Measurements from ENCODE around the gene RALGDS.
A peak's percentile ranks its signal among the peaks of the same experiment; 100 is the strongest.

RALGDS gene

DNA sequence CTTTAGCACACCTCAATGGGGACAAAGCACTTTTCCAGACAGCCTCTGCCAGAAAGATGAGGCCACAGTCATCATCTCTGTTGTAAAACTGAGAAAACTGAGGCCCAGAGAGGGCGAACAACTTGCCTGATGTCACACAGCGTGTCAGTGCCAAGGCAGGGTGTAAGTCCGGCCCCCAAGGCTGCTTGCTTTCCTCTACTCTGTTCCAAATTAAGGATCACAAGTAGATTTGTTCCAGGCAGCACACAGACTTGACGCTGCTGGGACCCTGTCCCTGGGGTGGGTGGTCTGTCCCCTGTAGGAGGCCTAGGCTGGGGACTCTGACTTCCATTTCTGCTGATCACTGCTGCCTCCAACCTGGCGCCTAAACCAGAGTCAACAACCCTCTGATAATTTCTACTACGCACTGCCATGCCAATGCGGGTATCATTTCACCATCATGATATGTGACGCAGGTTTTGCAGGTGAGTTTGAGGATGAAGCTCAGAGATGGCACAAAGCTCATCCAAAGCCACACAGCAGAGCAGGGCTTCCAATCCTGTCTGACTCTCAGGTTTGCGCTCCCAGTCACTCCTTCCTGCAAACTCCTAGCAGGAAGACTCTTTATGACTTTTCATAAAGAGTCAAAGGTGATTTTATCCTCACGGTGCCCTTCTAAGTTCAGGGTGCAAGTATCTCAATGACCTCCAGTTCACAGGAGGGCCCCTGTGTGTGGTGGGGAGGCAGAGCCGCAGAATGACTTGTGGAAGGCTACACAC lies 13.5 kb upstream of the RALGDS start:
- no peak for DNase-seq (ENCODE audit: low read depth)

DNA sequence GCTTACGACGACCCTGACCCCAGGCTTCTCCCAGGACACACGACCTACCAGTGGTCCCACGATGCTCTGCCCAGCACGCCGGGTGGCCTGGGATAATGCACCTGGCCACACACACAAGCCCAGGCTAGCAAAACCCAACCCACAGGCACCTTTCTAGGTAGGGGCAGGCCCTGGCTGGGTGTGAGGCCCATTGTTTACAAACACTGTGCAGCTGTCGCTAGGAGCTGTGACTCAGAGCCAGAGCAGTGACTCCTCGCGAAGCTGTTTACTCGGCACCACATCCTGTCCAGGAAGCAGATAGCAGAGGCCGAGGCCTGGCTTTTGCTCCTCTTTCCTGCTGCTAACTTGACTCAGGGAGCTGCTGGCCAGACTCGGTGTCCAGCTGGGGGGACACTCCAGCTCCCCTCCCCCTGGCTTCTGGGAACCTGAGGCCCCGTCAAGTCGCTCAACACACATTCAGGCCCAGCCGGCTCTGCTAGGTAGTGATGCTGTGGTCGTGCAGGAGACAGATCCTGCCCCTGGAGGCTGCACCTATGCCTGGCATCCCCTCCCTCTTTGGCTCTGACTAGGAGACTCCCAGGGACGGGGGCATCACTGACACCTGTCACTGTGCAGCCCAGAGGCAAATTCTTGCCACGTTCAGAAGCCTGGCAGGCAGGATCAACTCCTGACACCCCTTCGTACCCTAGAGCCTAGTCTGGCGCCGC lies 12.8 kb upstream of the RALGDS start:
- DNase-seq (ENCODE audit: low read depth) = peak; percentile 95

DNA sequence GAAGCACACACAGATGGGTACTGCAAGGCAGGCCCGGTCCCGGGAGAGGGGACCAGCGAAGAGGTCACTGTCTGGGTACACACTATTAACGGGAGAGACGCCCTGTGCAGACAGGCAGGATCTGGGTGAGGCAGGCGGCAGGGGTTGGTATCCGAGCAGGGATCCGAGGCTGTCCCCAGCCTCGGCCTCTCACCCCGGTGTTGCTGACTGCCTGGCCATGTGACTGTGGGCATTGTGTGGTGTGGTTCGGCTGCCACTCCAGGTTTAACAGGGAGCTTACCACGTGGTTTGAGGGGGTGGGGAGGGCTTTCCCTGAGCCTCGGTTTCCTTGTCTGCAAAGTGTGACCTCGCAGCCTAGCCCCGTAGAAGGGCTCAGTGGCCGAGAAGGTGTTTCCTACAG lies 11.1 kb upstream of the RALGDS start:
- DNase-seq (ENCODE audit: low read depth) = no peak

DNA sequence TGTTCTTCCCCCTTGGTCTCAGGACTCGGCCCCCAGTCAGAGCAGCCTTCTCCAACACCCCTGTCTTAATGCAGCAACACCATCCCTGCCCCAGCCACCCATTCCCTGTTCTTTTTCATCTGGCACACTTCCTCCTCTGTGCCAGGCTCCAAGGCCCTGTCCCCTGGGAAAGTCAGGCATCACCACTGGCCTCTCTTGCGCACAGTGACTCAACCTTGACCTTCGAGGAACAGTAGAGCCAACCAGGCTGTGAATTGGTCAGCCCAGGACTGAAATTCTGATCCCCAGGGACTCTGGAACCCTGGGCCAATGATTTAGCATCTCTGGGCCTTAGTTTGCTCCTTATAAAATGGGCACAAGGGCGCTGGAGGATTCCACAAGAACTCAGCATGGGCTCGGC lies 10.5 kb upstream of the RALGDS start:
- no peak for DNase-seq (ENCODE audit: low read depth)

DNA sequence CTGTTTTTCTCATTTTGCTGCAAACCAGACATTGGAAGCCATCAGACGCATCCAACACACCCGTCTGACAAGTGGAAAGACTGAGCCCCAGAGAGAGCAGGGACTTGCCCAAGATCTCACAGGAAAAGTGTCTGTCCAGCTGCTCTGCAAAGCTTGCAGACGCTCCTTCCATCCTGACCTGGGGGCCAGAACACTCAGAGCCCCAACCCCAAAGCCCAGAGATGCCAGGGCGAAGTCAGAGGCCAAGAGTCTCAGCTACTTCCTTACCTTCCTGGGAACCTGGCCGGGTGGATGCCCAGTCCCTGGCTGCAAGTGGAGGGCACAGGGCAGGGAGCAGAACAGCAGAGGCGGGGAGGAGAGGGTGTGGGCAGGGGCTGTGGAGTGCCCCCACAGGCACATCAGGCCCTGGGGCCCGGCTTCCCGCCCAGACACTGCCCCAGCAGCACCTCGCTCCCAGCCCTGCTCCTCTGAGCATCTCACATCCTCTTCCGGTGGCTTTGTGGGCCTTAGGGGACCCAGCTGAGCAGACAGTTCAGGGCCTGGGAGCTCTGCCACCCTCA lies 9.7 kb upstream of the RALGDS start:
- no peak for DNase-seq (ENCODE audit: low read depth)

DNA sequence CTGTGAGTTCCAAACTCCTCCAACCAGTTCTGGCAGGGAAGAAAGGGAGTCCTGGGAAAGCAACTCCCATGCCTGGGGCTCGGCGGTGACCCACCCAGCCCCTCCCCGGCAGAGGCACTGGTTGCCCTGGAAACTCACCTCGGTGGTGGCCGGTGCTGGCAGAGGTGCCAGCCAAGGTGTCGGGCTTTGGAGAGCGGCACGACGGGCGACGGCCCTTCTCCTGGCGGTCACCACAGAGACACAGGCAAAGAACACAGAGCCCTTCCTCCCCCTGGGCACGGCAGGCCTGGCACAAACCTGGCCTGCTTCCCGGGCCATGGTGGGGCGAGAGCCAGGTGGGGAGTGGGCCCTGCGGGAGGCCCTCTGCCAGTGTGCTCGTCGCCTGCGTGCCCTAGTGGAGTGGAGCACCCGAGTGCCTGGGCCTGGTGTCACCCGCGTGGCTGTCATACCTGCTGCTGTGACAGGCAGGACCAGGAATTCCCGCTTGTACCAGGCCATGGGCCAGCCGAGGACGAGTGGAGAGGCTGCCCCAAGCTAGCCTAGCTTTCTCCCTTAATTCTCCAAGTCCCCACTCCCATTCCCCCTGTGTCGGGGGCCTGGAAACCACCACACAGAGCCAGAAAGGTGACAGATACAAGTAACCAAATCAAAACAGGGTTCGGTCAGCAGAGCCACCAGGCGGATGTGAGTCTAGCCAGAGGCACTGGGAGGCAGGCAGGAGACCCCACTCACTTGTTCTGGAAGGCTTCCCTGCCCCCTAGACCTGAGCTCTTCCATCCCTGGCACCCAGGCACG lies 8.2 kb upstream of the RALGDS start:
- no peak for DNase-seq (ENCODE audit: low read depth)

DNA sequence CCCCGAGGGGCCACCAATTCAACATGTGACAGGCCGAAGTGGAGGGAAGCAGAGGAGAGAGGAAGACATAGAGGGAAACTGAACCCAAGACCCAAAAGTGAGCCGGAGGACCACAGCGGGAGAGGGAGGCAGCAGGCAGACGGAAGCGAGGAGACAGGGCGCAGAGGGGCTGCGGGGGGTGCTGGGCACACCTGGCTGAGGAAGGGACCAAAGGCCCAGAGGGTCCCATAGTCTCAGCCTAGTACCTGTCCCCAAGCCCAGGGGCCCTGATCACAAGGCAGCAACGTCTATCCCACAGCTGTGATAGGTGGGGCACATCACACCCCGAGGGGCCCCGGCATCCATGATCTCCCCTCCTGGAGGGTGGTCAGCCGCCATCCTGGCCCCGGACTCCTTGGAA lies 7.1 kb upstream of the RALGDS start:
- no peak for DNase-seq (ENCODE audit: low read depth)

DNA sequence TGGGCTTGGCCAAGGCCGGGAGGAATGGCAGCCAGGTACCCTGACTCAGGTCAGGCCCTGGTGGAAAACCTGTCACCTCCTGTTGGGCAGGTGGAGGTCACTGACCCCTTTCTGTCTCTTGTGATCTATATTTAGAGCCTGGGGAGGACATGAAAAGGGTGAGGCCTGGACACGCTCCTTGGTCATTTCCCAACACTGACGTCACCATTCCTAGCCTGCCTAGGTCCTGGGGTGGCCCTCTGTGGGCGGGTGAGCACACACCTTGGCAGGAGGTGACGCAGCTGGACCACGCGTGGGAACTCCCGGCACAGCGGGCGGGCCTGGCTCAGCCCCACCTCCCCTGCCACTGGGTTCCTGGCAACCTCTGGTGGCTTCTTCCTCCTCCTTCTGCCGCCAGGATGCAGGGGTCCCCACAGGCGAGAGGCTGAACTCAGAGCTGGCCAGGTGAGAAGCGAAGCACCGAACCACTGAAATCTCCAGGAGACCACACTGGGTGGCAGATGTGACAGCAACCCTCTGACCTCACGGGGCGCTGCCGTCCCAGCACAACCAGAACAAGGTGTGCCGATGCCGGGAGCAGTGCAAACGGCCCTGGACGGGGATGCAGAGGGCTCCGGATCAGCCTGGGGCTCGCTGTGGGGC lies 6.4 kb upstream of the RALGDS start:
- DNase-seq (ENCODE audit: low read depth) = no peak

DNA sequence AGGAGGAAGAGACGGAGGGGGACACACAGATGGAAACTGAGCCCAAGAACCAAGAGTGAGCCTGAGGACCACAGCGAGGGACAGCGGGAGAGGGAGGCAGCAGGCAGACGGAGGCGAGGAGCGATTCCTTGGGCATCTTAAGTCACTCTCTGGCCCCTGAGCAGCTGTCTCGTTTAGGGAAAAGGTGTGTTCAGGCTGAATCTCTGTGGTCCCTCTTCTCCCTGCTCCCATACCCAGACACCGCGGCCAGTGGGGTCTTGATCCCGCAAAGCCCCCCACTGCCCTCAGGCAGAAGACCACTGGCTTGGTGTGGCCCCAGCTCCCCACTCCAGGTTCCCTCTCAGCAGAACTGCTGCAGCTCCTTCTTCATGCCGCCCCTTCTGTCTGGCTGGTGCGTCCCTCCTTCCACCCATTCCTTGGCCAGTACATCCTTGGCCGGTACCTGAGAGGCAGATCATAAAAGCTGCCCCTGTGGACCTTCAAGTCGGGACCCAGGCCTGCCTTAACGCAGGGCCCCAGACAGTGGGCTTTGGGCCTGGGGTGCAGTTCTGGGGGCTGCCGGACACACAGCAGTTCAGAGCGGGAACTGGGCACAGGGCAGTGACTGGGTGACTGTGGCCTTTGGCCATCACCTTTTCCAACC lies 5.8 kb upstream of the RALGDS start:
- no peak for DNase-seq (ENCODE audit: low read depth)

DNA sequence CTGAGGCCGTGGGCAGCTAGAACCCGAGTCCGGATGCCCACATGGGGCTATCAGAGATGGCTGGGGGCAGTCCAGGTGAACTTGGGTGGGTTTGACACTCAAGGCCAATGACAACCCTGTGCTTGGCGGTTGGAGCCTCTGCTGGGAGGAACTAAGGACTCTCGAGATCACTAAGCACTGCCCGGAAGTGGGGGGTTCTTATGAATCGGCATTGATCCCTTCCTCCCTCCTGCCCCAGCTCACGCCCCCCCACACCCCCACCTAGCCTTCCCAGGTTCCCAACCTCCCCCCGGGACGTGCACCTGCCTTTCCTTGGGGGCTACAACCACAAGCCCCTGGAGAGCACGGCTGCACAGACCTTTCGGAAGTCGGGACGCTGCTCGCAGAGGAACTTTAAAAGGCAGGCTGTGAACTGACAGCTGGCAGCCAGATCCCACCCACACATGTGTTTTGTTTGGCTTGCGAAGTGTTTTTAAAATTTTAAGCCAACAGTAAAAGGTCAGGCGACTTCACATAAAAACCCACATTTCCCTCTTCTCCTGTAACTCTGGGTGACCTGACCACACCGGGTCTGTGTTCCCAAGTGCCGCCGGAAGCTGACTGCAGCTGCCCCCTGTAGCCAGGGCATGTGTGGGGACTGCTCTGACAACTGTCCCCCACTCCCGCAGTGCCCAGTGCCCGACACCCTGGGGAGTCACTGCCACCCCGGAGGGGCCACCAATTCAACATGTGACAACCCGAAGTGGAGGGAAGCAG lies 5.1 kb upstream of the RALGDS start:
- DNase-seq (ENCODE audit: low read depth) = no peak

DNA sequence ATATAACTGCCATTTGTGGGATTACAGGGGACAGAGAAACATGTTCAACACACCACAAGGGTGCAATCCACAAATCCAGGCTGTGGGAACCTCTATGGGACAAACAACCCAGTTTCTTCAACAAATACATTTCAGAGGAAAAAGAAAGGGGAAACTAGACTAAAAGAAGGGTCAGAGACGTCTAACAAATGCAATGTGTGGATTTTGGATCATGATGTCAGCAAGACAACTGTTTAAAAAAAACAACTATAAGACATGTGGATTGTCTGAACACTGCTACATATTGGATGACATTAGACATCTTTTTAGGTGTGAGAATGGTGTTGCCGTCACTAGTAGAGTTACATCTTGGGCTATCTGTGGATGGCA lies 3.9 kb upstream of the RALGDS start:
- DNase-seq (ENCODE audit: low read depth) = no peak

DNA sequence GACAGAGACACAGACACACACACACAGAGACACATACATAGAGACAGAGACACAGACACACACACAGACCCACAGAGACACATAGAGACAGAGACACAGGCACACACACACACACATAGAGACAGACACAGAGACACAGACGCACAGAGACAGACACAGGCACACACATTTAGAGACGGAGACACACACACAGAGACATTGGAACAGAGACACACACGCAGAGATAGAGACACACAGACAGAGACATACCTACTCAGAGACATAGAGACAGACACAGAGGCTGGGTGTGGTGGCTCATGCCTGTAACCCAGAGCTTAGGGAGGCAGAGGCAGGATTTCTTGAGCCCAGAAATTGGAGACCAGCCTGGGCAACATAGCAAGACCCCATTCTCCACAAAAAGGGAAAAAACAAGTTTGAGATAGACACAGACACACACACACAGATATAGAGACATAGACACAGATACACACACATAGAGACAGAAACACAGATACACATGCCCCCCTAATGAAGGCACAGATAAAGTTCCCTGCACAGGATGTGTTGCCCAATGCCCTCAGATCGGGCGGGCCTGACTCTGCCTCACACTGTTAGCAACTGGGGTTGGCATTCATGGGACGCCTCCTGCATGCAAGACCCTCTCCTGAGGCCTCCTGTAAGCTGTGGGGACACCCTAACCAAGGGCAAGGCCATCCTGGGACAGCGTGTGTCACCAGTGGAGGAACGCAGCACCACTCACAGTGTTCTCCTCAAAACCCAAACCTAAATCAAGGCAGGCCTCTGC lies 3.3 kb upstream of the RALGDS start:
- DNase-seq (ENCODE audit: low read depth) = no peak

DNA sequence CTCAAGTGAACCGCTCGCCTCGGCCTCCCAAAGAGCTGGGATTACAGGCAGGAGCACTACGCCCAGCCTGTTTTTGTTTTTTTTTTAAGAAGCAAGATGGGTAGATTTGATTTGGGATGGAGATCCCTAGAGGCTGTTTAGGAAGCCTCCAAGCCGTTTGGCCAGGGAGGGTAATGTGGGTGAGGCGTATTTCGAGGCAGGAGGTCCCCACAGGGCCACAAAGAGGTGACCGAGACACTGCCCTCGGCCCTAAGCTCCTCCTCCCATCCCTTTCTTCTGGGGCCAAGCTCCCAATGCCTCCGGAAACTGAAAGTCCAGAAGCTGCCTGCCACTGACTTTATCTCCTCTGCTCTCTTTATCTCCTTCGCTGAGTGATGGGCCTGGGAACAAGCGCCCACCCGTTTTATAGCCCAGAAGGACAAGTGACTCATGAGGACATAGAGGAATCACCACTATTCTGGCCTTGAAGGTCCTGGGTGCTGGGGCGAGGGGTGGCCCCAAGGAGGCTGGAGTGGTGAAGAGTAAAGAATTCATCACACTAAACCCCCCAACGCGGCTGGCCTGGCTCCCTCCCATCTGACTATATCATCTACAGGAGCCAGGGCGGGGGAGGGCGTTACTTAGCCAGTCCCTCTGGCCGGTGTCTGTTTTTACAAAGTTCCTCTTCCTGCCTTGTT lies 2.0 kb upstream of the RALGDS start:
- no peak for DNase-seq (ENCODE audit: low read depth)

DNA sequence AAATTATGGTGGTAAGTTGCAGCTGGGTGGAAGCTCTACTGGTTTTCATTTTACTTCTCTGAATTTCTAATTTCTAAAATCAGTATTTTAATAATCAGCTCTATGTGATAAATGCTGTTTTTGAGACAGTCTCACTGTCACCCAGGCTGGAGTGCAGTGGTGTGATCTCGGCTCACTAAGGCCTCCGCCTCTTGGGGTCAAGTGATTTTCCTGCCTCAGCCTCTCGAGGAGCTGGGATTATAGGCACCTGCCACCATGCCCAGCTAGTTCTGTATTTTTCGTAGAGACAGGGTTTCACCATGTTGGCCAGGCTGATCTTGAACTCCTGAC lies 1.5 kb upstream of the RALGDS start:
- no peak for DNase-seq (ENCODE audit: low read depth)

DNA sequence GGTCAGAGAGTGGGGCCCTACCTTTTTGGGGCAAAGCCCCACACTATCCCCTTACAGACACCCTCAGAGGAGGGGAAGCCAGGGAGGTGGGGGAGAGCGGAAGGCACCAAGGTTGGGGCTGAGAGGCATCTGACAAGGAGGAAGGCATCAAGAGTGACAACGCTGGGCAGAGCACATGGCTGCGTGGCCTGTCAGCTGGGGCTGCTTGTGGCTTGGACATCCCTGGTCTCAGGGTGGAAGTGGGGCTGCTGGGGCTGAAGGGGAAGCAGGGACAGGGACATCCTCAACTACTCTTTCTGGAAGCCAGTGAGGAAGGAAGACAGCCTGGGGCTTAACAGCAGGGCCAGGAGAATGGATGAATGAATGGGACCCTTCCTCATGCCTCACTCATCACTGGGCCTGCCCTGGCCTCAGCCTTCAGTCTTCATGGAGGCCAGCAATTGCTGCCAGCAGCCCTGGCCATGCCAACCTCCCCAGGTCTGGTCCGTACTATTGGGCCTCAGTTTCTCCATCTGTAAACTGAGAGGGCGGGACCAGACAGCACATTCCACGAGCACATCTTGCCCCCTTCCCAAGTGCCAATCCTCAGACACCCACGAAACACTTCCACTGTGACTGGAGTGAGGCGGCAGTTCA lies 993 bp upstream of the RALGDS start:
- DNase-seq (ENCODE audit: low read depth) = no peak

DNA sequence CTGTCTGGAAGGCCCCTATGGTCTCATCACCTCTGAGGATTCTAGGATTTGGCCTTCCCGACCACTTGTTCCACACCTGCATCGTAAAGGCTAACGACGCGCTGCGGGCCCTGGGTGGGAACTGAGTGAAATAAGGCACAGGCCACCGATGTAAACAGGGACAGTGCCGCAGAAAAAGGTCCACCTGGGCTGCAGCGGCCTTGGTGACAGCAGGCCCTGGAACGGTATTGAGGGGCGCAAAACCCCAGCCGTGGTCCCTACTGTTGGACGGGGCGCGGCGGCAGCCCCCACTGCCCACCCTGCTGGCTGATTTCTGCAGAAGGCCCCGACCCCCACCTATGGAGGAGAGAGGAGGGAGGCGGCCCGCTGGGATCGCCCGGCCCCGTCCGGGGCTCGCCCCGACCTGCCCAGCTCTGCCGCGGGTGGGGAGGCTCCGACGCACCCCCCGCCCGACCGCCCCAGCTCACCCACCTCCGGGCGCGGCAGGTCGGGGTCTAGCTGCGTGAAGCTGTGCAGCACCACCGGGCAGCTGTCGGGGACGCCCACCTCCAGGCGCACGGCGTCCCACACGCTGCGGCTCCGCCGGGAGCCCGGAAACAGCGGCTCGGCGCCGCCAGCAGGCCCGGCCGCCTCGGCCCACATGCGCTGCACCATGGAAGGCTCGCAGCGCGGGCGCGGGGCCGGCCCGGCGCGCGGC lies 391 bp downstream of the RALGDS start:
- DNase-seq (ENCODE audit: low read depth) = no peak

DNA sequence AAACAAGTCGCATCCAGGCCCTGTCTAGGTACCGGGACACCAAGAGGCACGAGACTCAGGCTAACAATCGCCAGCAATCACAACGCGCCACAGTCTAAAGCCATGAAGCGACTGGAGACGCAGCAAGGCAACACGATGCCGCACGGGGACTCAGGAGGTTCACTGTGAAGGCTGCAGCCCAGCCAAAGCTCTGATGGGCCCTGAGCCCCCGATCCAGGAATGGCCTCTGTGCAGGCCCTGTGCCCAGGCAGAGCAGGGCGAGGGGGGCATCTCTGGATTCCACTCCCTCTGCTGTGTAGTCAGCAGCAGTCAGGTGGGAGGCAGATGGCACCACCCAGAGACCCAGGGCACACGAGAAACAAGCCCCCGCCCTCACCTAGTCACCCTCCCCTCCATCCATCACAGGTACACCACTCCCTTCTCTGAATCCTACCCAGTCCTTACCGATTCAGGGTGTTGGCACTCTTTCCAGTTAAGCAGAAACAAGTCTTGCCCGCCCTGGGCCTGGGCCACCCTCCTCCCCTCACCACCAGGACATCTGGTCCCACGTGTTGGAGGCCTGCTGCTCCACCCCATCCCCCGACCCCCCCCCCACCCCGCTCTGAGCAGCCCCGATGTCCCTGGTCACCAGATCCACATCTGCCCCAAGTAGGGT lies 1.1 kb downstream of the RALGDS start:
- DNase-seq (ENCODE audit: low read depth) = no peak

Measured in GM04504 (cell line).